Cardiac muscle cell (in vitro differentiated cells and primary cell): ENCODE results near the gene EYA2. TPM values are rescaled to one million over a fixed set of nuclear protein-coding genes. Genes with fewer than 3 reads are reported as not detected.

Experiments
- DNase-seq, 2 donors: peaks; one replicate each; pipeline versions ENCODE4 v3.0.0 to v3.0.0-alpha.2; 2010 to 2017; ENCODE audit warnings: low read depth in 1 of 2, low spot score in 1 of 2
- H3K27ac ChIP-seq: fragments of 200-600 bp; sonication (generic); 2 replicates; pipeline ENCODE4 v1.5.1; 2016
- H3K27me3 ChIP-seq: fragments of 200-600 bp; sonication (generic); 2 replicates; pipeline ENCODE4 v1.6.0; 2016; ENCODE audit warnings: control low read depth
- H3K36me3 ChIP-seq: fragments of 200-600 bp; sonication (generic); 2 replicates; pipeline ENCODE4 v1.5.1; 2016; ENCODE audit warnings: control low read depth
- H3K4me1 ChIP-seq: fragments of 200-600 bp; sonication (generic); 2 replicates; pipeline ENCODE4 v1.8.1; 2017; ENCODE audit warnings: low read depth, mild to moderate bottlenecking, mixed run types
- H3K4me3 ChIP-seq: fragments of 200-600 bp; sonication (generic); 2 replicates; pipeline ENCODE4 v1.5.1; 2016; ENCODE audit warnings: mild to moderate bottlenecking
- H3K9me3 ChIP-seq: fragments of 200-600 bp; sonication (generic); 2 replicates; pipeline ENCODE4 v1.5.1; 2017; ENCODE audit warnings: low read depth, mild to moderate bottlenecking, control low read depth
- polyA plus RNA-seq: library from polyadenylated mRNA; unstranded; fragments of >200 nt; fragmentation: Nextera tagmentation; extraction: Ambion mirVana; gene quantifications from 2 replicates; pipeline ENCODE4 v1.2.1, GENCODE V29; 2016
- total RNA-seq: library from RNA; depleted of rRNA; stranded (reverse); fragments of >200 nt; gene quantifications from 2 replicates; pipeline ENCODE4 v1.2.3, GENCODE V29; 2016
- TF ChIP-seq, protein P1 (sequence below): IDR thresholded peaks from 2 replicates; pipeline ENCODE4 v1.5.1; 2012; ENCODE audit warnings: low read depth, mild to moderate bottlenecking, low read length

The EYA2 gene
- total and polyA plus RNA-seq, 2 experiments from 2014 or later = 0.30 TPM; not detected in 1

DNA sequence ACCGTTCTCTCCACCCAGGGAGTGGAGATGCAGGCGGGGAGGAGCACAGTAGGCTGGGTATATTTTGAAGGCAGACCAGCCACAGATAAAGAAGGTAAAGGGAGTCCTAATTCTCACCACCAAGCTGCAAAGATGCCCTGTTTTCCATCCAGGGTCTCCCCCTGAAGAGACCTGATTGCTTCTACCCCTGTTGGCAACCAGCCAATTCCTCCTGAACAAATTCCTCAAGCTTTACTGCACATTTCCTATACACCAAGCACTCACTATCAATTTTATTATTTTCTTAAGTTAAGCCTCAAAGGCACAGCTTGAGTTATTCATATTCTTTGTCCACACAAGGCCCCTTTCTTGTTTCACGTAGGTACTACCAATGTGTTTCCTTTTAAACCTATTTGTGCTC, 214.4 kb downstream of the EYA2 start:
- Histone ChIP-seq H3K4me3 (no peak overlapping the region), H3K4me1 (no peaks in the 10 kb centered on the region), H3K27ac (no peak overlapping the region), H3K36me3 (no peaks in the 10 kb centered on the region), H3K27me3 (no peaks in the 10 kb centered on the region), H3K9me3 (no peaks in the 10 kb centered on the region)
- TF ChIP-seq, protein P1, sequence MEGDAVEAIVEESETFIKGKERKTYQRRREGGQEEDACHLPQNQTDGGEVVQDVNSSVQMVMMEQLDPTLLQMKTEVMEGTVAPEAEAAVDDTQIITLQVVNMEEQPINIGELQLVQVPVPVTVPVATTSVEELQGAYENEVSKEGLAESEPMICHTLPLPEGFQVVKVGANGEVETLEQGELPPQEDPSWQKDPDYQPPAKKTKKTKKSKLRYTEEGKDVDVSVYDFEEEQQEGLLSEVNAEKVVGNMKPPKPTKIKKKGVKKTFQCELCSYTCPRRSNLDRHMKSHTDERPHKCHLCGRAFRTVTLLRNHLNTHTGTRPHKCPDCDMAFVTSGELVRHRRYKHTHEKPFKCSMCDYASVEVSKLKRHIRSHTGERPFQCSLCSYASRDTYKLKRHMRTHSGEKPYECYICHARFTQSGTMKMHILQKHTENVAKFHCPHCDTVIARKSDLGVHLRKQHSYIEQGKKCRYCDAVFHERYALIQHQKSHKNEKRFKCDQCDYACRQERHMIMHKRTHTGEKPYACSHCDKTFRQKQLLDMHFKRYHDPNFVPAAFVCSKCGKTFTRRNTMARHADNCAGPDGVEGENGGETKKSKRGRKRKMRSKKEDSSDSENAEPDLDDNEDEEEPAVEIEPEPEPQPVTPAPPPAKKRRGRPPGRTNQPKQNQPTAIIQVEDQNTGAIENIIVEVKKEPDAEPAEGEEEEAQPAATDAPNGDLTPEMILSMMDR = no peak
- no peak for DNase-seq

DNA sequence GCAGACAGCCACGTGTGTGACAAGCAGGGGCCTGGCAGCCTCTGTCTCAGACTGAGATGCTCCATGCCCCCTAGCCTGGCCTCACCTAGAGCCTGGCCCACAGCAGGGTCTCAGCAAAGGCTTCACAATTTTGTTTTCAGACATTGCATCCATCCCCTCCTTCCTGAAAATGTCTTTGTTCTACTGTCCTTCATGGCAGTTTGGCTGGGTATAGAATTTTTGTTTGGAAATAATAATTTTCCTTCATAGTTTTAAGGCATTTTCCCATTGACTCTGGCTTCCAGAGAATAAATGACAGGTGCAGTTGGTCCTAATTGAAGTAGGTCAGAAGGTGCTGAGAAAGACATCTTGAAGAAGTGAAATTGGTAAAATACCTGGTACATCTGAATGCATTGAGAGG, 216.2 kb downstream of the EYA2 start:
- Histone ChIP-seq H3K4me3 (no peak overlapping the region), H3K9me3 (no peaks in the 10 kb centered on the region), H3K27ac (no peak overlapping the region), H3K36me3 (no peaks in the 10 kb centered on the region), H3K4me1 (no peaks in the 10 kb centered on the region), H3K27me3 (no peaks in the 10 kb centered on the region)
- no peak for DNase-seq
- TF ChIP-seq, protein P1 = no peak

DNA sequence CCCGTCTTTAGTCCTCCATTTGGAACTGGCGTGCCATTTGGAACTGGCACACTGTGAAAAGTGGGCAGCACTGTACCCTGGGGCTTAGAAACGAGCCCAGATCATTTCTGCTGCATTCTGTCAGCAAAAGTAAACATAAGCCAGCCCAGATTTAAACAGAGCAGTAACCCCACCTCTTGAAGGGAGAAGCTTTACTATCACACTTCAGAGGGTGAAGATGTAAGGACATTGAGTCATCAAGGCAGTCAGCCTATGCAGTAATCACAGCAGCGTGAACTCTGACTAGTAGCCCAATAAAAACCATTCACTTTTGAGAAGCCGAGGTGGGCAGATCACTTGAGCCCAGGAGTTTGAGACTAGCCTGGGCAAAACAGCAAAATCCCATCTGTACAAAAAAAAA, 216.9 kb downstream of the EYA2 start:
- H3K4me3 ChIP-seq = no peak overlapping the region
- TF ChIP-seq, protein P1 = no peak

DNA sequence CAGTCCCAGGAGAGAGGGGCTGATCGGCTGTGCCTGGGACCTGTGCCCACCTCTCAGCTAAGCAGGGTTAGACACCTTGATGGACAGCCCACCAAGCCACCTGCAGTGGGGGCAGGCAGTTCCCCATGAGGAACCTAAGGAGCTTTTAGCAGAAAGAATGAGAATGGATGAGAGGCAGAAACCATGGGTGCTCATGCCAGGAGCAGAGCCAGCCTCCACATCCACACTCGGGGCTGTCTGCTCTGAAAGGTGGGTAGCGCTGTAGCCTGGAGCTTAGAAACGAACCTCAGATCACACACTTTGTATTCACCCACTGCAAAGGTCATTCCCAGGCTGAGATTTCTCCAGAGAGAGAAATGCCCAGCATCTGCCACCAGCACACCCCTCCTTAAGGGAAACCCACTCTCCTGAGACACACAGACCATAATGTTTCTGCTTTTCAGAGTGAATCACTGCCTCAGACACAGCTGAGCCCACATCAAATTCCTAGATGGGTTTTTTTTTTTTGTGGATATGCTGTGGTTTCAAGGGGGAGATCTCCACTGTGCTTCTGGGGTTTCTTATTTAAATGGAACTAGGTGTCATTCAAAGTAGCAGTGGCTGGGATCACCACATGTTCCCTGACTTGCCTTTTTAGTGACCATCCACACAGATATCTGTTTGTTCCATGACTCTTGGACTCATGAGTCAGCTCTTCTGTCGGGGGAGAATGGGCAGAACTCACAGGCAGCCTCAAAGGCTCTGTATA, 218.9 kb downstream of the EYA2 start:
- Histone ChIP-seq H3K4me1 (no peaks in the 10 kb centered on the region), H3K27me3 (no peaks in the 10 kb centered on the region)
- TF ChIP-seq, protein P1 = no peak

More for the DNA sequence above, 216.9 kb downstream of the EYA2 start:
- Histone ChIP-seq H3K4me1 (no peaks in the 10 kb centered on the region), H3K27ac (no peak overlapping the region), H3K36me3 (no peaks in the 10 kb centered on the region), H3K9me3 (no peaks in the 10 kb centered on the region), H3K27me3 (no peaks in the 10 kb centered on the region)
- no peak for DNase-seq

DNA sequence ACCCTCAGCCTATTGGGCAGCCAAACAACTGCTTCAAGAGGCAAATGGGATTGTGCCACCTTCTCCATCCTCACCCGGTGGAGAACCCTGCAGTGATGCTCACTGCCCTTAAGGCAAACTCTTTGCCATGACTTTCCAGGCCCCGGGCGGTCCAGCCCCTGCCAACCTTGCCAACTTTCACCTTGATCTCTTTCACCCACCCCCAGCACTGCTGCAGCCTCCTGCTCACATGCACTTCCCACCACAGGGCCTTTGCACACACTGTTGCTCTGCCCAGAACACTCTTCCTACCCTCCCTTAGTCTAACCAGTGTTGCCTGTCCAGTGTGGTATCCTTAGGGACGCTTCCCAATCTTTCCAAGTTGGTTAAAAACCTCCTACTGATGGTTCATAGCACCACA, 221.1 kb downstream of the EYA2 start:
- no peak overlapping the region for H3K4me3 ChIP-seq
- no peaks in the 10 kb centered on the region for H3K36me3 ChIP-seq
- no peak for DNase-seq
- no peaks in the 10 kb centered on the region for H3K27me3 ChIP-seq
- H3K4me1 ChIP-seq = no peaks in the 10 kb centered on the region
- H3K9me3 ChIP-seq = no peaks in the 10 kb centered on the region
- TF ChIP-seq, protein P1 = no peak
- H3K27ac ChIP-seq = no peak overlapping the region

More for the DNA sequence above, 218.9 kb downstream of the EYA2 start:
- no peaks in the 10 kb centered on the region for H3K9me3 ChIP-seq
- no peak overlapping the region for H3K27ac ChIP-seq
- H3K4me3 ChIP-seq = no peak overlapping the region
- no peaks in the 10 kb centered on the region for H3K36me3 ChIP-seq
- peak in 1 of 2 donors; percentile 27 for DNase-seq
